ENCODE data around the gene MSH3.
"Not testable (repeated sequence)": the region's sequence is repeated elsewhere in the genome, so short reads cannot be mapped to it uniquely, and the experiment has no call there.

The MSH3 gene

DNA sequence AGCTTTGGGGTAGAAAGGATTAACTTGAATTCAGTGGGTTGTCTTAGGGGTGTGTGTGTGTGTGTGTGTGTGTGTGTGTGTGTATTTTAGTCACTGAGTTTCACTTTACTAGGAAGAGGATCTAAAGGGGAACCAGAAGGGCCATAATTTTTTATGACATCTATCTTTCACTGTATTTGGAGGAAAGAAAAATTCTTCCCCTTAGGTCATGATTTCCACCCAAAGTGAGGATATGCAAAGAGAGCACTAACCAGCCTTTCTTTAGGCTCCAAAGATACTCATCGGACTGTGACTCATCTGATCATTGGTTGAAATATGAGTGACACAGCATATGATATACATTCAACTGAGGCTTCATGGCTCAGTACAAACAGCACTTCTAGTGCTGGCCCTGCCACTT is 230.5 kb downstream of the MSH3 start:
- no peak for DNase-seq (ENCODE audit: low read depth in 1 of 2, low spot score in 1 of 2)

DNA sequence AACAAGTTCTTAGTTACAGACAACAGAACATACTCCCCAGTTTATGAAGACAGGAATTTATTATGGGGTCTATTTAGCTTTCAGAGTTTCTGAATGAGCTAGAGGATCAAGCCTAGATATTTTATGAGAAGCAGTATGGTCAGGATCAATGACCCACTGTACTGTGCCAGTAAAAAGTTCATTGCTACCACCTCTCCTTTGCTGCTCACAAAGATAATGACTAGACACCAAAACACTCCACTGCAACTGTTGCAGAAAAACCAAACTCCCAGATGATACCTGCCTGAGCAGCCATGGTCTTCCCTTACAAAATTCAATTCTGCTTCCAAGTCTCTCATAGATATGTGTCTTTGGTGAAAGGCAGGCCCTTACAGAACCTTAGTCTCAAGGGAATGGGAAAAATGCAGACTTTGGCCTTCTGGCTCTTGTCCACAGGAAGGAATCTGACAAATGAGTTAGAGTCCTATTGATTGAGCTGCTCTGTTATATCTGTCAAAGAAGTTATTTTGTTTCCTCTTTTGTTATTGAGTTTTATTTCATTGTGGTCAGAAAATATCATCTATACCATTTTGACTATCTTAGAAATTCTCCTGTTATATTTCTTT is 231.0 kb downstream of the MSH3 start:
- DNase-seq (ENCODE audit: low read depth in 1 of 2, low spot score in 1 of 2): no peak

DNA sequence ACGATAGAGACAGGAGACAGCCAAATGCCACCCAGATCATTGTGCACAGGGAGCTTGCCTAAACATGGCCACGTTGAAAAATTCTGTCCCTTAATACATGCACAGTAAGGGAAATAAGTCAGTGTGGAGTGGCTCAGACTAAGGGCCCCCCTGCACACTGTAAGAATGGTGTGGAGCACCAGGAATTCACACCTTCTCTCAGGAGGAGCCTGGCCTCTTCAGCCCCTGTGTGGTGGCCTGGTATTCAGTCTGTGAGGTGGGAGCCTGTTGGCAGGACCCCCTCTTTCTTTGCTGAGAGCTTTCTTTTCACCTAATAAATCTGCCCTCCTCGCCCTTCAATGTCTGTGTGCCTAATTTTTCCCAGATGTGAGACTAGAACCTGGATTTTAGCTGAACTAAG is 239.6 kb downstream of the MSH3 start:
- DNase-seq (ENCODE audit: low read depth in 1 of 2, low spot score in 1 of 2): no peak

DNA sequence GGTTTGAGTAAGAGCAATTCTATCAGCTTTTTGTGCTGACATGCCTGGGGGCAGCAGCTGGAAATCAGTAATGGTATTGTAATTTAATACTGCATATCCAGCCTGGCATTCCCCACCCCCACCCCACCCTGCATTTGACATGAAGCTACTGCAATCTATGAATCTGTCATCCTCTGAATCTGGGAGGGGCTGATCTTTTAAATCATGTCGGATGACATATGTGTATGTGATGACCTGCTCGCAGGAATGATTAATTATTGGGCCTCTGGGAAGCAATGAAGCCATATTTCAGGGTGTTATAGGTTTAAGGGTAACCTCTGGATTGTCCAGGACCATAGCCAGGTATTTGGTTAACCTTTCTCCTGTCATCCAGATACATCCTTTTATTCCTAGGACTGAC is 241.1 kb downstream of the MSH3 start:
- no peak for DNase-seq (ENCODE audit: low read depth in 1 of 2, low spot score in 1 of 2)

DNA sequence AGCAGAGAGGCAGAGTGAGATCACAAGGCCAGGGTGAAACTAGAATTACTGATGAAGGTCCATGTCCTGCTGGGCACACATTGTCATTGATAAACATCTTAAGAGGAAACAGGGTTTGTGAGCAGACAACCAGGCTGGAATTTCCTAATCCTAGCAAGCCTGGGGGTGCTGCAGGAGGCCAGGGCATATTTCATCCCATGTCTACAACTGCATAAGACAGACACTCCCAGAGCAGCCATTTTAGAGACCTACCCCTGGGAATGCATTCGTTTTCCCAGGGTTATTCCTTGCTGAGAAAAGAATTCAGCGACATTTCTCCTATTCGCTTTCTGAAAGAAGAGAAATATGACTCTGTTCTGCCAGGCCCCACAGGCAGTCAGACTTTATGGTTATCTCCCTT is 248.2 kb downstream of the MSH3 start:
- not testable (repeated sequence) for DNase-seq (ENCODE audit: low read depth in 1 of 2, low spot score in 1 of 2)

DNA sequence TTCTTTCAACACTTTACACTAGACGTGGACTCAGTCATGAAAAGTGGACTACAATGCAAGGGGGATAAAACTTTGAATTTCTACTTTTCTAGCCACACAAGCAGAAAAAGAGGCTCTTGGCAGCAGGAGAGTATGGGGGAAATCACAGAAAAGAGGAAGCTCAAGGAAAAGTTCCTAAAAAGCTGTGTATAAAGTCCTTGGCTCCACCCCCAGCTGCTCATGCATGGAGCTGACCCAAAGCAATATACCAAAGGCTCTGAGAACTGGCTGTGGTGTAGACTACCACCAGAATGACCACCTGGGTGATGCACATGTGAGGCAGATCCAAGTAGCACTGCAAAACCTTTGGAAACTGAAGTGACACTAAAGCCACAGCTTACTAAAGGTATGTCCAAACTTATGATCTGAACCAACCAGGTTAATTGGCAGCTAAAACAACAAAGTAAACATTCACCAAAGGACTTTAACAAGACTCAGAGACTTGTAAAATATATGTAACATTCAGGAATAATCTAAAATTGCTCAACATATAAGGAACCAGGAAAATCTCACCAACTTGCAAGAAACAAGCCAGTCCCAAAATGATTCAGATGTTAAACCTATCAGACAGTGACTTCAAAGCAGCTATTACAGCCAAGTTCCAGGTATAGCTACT is 250.2 kb downstream of the MSH3 start:
- no peak for DNase-seq (ENCODE audit: low read depth in 1 of 2, low spot score in 1 of 2)

DNA sequence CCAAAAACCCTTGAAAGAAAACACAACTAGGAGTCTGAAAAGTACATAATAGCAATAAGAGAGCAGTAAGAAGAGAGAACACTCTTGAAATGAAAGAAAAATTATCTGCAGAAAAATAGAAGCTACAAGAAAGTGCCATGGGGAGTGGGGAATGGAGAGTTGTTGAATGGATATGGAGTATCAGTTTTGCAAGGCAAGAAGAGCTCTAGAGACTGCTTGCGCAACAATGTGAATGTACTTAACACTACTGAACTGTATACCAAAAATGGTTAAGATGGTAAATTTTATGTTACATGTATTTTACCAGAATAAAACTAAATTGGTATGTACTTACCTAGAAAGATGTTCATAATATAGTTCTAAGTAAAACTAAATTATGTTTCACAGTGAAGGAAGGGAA is 251.0 kb downstream of the MSH3 start:
- no peak for DNase-seq (ENCODE audit: low read depth in 1 of 2, low spot score in 1 of 2)

DNA sequence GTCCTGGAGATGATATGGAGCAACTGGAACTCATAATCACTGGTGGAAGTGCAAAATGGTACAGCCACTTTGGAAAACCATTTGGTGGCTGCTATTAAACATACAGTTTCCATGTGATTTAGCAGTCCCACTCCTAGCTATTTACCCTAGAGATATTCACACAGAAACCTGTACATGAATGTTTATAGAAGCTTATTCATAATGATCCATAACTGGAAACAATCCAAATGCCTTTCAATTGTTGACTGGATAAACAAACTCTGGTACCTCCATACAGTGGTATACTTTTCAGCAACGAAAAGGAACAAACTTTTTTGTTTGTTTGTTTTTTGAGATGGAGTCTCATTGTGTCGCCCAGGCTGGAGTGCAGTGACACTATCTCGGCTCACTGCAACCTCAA is 258.0 kb downstream of the MSH3 start:
- DNase-seq (ENCODE audit: low read depth in 1 of 2, low spot score in 1 of 2): no peak

DNA sequence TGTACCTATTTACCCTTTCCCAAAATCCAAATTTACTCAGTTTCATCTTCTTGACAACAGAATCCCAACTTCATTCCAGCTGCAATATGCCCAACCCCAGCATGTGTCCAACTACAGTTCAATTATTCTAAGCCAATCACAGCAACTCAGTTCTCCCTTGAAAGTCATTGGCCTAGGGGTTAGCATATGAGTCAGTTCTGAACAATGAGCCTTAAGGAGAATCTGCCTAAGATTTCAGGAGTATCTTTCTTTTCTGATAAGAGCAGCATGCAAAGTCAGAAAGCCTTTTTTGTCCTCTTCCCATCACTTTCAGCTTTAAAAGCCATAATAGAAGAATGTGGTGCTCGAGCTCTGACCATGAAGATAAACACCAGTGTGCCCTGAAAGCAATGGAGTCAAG is 261.3 kb downstream of the MSH3 start:
- no peak for DNase-seq (ENCODE audit: low read depth in 1 of 2, low spot score in 1 of 2)

DNA sequence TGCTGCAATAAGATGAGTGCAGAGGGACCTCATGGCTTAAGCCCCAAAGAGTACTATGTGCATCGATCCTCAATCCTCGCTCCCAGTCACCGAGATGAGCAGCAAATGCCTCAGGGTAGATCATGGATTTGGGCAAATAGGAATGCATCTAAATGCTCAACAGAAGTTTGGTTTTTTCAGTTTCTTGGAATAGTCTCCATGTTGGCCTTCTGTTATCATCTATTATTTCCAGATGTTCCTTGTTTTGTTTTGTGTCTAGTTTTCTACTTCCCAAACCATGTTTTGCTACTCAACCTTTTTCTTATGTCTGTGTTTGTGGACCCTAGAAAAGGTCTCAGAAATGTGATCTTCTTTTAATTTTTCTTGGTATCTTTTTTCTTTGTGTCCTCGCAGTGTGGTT is 262.2 kb downstream of the MSH3 start:
- no peak for DNase-seq (ENCODE audit: low read depth in 1 of 2, low spot score in 1 of 2)

DNA sequence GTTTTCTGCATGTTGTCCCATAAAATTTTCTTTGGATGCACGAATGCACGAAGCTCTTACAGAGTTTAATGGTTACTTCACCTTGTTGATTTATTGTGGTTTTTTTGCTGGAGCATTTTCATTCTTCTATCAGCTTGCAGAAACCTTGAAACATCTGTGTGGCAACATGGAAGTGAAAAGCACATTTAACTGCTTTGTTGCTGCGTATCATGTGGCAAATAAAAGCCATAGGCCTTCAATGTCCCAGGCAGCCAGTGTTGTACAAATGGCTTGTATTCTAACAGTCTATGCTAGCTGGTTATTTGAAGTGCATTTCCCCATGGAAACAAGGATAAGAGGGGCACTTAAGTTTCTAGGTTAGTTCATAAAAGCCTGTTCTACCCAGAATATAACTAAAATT is 263.2 kb downstream of the MSH3 start:
- no peak for DNase-seq (ENCODE audit: low read depth in 1 of 2, low spot score in 1 of 2)

DNA sequence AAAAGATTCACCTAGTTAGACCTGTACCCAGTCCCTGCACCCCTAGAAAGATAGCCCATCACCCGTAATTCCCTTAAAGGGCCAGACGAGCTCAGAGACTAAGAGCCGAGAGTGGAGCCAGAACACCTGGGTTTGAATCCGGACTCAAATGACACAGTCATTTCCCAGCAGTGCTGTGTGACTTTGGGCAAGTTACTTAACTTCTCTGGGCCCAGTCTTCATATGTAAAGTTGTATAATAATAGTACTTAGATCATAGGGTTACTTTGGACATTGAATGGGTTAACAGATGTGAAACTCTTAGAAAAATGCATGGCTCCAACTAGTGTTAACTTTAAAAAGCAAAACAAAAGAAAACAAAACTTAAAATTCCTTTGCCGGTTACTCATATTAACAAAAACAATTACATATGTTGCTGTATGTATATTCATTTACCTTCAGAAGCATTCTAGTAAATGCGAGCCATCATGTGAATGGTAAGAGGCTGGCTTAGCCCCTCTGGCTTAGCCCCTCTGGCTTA is 265.3 kb downstream of the MSH3 start:
- DNase-seq (ENCODE audit: low read depth in 1 of 2, low spot score in 1 of 2): no peak

DNA sequence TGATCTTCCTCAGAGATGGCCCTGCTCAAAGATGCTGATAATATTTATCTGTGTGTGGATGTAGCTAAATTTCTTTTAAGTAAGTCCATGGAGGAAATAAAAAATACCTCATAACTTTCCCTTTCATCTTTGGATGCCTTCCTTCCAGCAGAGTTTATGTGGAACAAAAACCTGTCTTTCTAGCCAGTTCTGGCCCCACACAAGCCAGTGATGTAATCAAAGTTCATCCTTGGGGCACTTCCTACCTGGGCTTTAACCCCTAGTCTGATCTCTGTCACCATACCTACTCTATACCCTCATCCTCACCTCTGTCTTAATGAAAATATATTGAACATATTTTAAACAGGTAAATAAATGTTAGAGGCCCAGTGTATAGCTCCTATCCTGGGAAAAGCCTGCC is 265.9 kb downstream of the MSH3 start:
- DNase-seq (ENCODE audit: low read depth in 1 of 2, low spot score in 1 of 2): no peak

DNA sequence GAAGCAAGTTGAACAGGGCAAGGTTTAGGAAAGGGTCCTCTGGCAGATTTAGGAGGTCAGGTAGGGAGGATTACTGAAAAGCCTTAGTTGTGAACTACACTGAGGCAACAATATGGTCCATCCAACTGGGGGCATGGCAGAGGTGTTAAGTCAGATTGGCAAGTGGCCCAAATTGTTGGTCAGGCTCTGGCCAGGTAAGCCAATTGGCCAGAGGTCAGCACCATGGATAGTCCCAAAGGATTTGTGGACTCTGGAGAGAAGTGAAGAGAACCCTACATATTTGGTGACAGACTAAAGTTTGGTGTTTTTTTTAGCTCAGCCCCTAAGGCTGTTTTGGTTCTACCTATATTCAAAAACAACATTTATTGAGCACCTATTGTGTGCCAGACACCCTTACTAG is 266.6 kb downstream of the MSH3 start:
- DNase-seq (ENCODE audit: low read depth in 1 of 2, low spot score in 1 of 2): no peak

DNA sequence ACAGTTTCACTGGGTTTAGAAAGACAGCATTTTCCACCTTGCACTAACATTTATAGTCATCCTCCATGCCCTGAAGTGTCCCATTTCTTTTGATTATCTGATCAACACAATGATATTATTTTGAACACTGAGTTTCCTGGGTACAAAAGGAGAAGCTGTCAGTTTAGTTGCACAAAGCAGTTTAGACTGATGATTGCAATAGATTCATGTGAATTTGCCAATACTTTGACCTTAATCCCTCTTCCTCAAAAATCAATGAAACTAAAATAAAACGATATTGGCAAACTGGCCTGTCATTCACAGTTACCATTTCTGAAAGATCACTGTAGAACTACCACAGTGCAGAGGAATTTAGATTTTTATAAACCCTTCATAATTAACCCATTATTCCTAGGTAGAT is 271.5 kb downstream of the MSH3 start:
- no peak for DNase-seq (ENCODE audit: low read depth in 1 of 2, low spot score in 1 of 2)
